AG04450 (cell line): ENCODE results near the gene TOM1. TPM values are rescaled to one million over a fixed set of nuclear protein-coding genes. Genes with fewer than 3 reads are reported as not detected.

Experiments used
- CTCF ChIA-PET: fragments of 300-600, 350-600 bp; formaldehyde crosslinking; extraction: SDS; loops from one replicate; lab custom pipeline; 2022; ENCODE audit warnings: antibody characterized with exemption, inconsistent platforms; lab: Charles Lee
- POLR2A ChIA-PET: fragments of 350-600 bp; formaldehyde crosslinking; extraction: SDS; loops from one replicate; lab custom pipeline; 2021; ENCODE audit warnings: antibody characterized with exemption, inconsistent platforms; lab: Yijun Ruan, JAX
- DNase-seq: peaks from one replicate; pipeline ENCODE4 v3.0.0-alpha.2; 2011; ENCODE audit warnings: low read depth, low spot score
- H3K27ac ChIP-seq: one replicate; pipeline ENCODE4 v1.5.1; 2012; ENCODE audit warnings: low read depth, low read length, control low read depth
- H3K27me3 ChIP-seq: one replicate; pipeline ENCODE4 v1.6.0; 2012; ENCODE audit warnings: low read length; ENCODE audit not compliant: control insufficient read depth, insufficient read depth
- H3K4me3 ChIP-seq: 2 replicates; pipeline ENCODE4 v1.5.1; 2011; ENCODE audit warnings: mild to moderate bottlenecking, low read depth, low read length, control low read depth
- H3K9me3 ChIP-seq: 2 replicates; pipeline ENCODE4 v1.5.1; 2012; ENCODE audit warnings: low read length; ENCODE audit not compliant: control insufficient read depth, insufficient read depth
- polyA plus RNA-seq: library from polyadenylated mRNA; depleted of rRNA; stranded (reverse); fragments of >200 nt; gene quantifications from 2 replicates; pipeline ENCODE4 v1.2.3, GENCODE V29; 2011
- TF ChIP-seq, protein P1 (sequence below): IDR thresholded peaks from 2 replicates; pipeline ENCODE4 v1.5.1; 2011; ENCODE audit warnings: low read depth, low read length, control low read depth, inconsistent platforms

TOM1 gene
- polyA plus RNA-seq, 1 experiment = 40.0 TPM

DNA sequence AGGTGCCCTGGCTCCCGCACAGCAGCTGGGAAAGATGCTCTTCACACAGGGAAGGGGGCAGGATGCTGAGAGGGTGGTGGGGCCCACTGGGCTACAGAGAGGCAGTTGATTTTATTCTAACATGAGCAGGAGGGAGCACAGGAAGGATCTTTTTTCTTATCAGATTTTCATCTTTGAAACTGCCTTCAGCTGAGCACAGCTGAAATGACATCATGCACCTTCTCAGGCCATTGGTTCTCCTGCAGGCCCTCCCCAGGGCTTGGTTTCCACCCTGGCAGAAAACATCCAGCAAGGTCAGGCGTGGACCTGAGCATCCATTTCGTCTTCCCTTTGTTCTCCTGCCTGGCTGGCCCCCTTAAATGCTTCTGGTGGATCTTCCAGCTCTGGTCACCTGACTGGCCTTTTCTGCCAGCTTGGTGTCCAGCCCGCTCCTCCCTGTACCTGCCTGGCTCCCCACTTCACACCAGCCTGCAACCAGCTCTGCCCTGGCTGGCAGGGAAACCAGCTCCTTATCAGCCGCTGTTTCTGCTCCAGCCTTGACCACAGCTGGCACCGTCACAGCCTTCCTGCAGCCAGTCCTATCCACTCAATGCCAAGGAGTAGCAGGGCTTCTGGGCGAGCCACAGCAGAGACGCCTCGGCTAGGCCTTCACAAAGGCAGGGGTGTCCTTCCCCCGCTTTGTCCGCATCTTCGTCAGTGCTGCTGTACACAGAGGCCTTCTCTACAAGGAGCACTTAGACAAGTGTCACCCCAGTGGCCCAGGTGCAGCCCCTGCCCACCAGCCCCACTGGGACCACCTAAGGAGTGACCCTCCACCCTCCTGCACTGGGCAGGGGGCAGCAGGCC lies 36.5 kb downstream of the TOM1 start:
- Histone ChIP-seq H3K4me3 (no peak overlapping the region), H3K27me3 (no peaks in the 10 kb centered on the region), H3K27ac (no peak overlapping the region), H3K9me3 (no peaks in the 10 kb centered on the region)
- TF ChIP-seq, protein P1, sequence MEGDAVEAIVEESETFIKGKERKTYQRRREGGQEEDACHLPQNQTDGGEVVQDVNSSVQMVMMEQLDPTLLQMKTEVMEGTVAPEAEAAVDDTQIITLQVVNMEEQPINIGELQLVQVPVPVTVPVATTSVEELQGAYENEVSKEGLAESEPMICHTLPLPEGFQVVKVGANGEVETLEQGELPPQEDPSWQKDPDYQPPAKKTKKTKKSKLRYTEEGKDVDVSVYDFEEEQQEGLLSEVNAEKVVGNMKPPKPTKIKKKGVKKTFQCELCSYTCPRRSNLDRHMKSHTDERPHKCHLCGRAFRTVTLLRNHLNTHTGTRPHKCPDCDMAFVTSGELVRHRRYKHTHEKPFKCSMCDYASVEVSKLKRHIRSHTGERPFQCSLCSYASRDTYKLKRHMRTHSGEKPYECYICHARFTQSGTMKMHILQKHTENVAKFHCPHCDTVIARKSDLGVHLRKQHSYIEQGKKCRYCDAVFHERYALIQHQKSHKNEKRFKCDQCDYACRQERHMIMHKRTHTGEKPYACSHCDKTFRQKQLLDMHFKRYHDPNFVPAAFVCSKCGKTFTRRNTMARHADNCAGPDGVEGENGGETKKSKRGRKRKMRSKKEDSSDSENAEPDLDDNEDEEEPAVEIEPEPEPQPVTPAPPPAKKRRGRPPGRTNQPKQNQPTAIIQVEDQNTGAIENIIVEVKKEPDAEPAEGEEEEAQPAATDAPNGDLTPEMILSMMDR = no peak
- DNase-seq = no peak
- ChIA-PET POLR2A (no interaction called here), CTCF (no interaction called here)

DNA sequence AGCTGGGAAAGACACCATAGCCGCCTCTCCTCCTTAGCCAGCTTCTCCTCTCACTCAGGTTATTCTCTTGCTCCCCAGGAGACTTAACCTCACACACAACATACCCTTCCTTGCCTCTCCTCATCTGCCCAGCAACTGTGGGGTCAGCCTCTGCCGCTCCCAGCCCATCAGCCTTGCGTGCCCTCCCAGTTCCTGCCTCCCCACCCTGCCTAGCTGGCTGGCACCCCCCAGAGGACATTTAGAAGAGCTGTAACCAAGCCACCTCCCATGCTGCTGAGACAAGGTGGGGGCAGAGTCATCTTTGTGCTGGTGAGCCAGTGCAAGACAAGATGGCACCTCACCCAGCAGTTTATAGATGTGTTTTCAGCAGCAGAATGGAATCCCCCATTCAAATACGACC lies 38.2 kb downstream of the TOM1 start:
- POLR2A ChIA-PET = interaction anchor here (0.5 kb wide), 1 partner anchor 25 kb away, joined by 6 read pairs; no protein-coding TSS in a partner anchor
- H3K27ac ChIP-seq = no peak overlapping the region

DNA sequence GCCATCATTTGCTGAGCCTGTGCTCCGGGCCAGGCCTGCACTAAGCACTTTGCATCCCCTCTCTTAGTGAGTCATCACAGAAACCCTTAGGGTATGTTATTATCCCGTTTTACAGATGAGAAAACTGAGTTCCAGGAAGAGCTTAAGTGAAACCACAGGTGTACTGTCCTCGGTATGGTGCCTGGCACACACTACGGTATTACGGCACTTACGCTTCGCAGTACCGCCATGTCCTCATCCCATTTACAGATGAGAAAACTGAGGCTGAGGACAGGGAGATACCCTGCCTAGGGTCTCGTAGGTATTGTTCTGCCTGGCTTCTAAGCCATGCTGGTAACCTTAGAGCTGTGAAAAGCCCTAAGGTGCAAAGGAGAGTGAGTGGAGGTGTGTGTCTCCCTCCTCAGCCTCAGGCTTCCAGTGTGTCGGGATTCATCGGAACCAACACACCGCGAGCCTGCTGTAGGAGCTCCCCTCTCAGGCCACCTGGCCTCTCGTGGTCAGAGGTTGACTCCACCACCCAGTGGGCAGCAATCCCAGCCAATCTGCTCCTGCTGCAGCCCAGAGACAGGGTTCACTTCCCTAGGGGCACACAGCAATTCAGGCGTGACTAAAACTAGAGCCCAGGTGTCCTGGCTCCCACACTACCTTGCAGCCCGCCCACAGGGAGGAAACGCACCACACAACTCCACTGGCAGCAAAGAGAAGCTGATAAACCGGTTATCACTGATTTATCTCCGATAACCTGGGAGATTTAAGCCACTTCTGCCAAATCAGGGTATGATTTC lies 41.6 kb downstream of the TOM1 start:
- POLR2A ChIA-PET = no interaction called here
- no peak overlapping the region for H3K4me3 ChIP-seq
- H3K27ac ChIP-seq = no peak overlapping the region
- no peak for DNase-seq
- CTCF ChIA-PET = no interaction called here
- peaks cover 5% of the 10 kb centered on the region; the same call in 1 of the 2 replicates for H3K9me3 ChIP-seq
- H3K27me3 ChIP-seq = no peaks in the 10 kb centered on the region
- TF ChIP-seq, protein P1 = no peak

More for the DNA sequence above, 38.2 kb downstream of the TOM1 start:
- H3K9me3 ChIP-seq = no peaks in the 10 kb centered on the region; the same call in 1 of the 2 replicates
- DNase-seq = no peak
- H3K27me3 ChIP-seq = no peaks in the 10 kb centered on the region
- TF ChIP-seq, protein P1 = no peak
- CTCF ChIA-PET = no interaction called here
- H3K4me3 ChIP-seq = no peak overlapping the region

DNA sequence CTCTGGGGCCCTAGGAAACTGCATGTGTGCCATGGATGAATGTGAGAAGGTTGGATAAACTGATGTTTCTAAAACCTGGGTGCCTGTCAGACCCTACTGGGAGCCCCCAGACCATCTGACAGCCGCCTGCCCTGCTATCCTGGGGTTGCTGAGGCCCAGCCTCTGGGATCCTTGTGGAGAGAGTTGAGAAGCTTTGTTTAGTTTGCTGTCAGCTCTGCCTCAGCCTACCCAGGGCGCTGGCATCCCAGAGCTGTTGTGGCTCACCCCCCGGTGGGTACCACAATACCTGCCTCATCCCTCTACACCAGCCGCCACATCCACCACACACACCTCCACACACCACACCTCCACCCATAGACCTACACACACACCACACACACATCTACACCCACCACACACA lies 42.7 kb downstream of the TOM1 start:
- TF ChIP-seq, protein P1 = no peak
- H3K4me3 ChIP-seq = no peak overlapping the region
- H3K9me3 ChIP-seq = peaks cover 5% of the 10 kb centered on the region; the same call in 1 of the 2 replicates
- H3K27ac ChIP-seq = no peak overlapping the region
- CTCF ChIA-PET = no interaction called here
- no peak for DNase-seq
- POLR2A ChIA-PET = no interaction called here
- no peaks in the 10 kb centered on the region for H3K27me3 ChIP-seq
